Skeletal muscle cell (primary cell): ENCODE measurements around the gene MAPK7.

Experiments used
- DNase-seq: peaks from one replicate; pipeline ENCODE4 v3.0.0-alpha.2; 2010; ENCODE audit warnings: low read depth
- H3K4me3 ChIP-seq: 2 replicates; pipeline ENCODE4 v1.5.1; 2011; ENCODE audit warnings: low read depth, mild to moderate bottlenecking, control low read depth, low read length, moderate library complexity

MAPK7 gene

DNA sequence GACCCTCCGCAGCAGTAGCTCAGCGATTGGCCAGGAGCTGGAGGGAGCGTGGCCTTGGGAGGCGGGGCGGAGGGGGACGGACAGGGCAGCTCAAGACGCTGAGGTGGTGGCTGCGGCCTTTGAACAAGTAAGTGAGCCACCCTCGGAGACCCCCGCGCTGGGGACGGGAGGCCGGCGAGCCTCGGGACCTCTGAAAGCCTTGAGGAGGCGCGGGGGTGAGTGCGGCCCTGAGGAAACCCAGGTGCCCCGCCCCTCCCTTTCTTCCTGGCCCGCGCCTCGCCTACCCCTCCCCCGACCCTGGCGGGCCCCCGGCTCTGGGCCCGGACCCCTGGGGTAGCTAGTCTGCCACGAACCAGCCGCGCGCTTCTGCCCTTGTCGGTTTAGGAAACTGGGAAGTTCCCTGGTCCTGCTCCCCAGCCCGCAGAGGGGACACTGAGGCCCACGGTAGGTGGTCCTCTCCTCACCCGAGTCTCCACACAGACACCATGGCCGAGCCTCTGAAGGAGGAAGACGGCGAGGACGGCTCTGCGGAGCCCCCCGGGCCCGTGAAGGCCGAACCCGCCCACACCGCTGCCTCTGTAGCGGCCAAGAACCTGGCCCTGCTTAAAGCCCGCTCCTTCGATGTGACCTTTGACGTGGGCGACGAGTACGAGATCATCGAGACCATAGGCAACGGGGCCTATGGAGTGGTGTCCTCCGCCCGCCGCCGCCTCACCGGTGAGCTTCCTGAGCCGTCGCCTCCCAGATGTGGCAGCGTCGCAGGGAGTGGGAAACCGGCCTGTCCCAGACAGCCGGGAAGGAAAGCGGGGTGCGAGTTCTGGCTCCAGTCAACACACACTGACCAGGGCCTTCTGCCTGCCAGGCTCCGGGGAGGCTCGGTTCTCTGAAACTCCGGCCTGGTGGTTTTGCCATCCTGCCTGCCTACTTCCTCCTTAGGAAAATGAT, at the start of gene MAPK7:
Gene MAPK7, plus strand, starts transcription at position 83 of the 945 bp plus-strand sequence. Its CDS starts 403 bp downstream, at position 486.
- DNase-seq = no peak
- peak within 1 kb of the TSS; percentile 80 for H3K4me3 ChIP-seq

DNA sequence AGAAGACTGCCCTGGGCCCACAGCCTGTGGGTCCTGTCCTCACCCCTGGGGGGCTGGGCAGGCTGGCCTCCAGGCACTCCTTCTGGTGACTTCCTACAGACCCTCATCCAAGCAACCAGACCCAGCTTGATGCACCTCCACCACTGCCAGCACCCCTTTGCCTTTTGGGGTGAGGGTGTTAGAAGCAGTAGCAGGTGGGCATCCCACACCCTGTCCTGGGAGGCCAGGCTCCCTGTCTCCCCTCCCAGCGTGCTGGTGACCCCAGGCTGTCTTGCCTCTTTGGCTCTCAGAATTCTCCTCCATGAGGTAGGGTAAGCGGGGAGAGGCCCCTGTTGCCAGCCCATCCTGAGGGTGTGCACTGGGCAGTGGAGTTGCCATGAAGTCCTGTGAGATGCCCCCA, 49.2 kb upstream of the MAPK7 start:
- no peak overlapping the region for H3K4me3 ChIP-seq
- no peak for DNase-seq

DNA sequence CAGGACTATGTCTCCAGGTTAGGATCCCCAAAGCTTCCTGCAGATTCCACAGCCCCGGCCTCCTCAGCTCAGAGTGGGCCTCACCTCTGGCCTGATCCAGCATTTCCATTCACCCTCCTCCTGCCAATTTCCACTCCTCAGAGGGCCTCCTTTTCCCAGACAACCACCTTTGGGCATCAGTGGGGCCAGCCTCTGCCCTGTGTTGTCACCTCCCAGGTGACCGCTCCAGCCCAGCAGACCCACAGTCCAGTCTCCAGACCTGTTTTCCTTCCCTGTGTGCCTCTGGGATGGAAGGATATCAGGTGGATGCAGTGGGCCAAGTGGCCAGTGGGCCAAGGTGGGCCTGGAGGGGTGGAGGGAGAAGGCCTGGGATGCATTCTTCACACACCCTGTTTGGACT, 48.5 kb upstream of the MAPK7 start:
- DNase-seq = no peak
- no peak overlapping the region for H3K4me3 ChIP-seq

DNA sequence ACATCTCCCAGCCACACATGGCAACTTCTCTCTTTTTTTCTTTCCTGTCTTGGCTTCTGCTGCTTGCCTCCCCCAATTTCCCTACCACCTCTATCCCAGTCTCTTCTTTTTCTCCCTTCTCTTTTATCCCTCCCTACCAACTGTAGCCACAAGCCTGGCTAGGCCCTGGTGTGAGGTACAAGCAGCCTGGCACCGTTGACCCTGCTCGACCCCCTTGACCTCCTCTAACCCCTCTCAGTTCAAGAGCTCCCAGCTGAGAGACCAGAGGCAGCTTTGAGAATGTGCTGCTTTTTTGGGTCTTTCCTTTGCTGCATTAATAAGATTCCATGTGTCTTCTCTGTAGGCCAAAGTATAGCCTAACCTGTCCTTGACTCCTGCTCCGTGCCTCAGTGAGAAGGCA, 48.0 kb upstream of the MAPK7 start:
- H3K4me3 ChIP-seq = no peak overlapping the region
- no peak for DNase-seq

DNA sequence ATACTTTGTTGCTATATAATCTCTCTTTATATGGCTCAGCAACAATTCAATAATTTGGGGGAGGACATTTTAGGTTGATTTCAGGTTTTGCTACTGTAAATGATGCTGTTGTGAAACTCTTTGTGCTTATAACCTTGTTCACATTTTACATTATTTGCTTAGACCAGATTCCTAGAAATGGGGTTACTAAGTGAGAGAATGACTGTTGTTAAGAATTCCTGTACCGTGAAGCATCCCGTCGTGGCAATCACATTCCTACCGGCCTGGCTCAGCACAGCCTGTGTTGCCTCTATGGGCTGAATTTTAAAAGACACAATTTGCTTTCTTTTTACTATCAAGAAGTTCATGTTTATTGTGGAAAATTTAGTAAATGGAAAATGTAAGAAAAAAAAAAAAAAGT, 47.2 kb upstream of the MAPK7 start:
- peak; percentile 51 for DNase-seq
- no peak overlapping the region for H3K4me3 ChIP-seq

GRCh38 chr17:19331543-19332245, 46.6 kb upstream of the MAPK7 start:
- no peak for DNase-seq
- no peak overlapping the region for H3K4me3 ChIP-seq

DNA sequence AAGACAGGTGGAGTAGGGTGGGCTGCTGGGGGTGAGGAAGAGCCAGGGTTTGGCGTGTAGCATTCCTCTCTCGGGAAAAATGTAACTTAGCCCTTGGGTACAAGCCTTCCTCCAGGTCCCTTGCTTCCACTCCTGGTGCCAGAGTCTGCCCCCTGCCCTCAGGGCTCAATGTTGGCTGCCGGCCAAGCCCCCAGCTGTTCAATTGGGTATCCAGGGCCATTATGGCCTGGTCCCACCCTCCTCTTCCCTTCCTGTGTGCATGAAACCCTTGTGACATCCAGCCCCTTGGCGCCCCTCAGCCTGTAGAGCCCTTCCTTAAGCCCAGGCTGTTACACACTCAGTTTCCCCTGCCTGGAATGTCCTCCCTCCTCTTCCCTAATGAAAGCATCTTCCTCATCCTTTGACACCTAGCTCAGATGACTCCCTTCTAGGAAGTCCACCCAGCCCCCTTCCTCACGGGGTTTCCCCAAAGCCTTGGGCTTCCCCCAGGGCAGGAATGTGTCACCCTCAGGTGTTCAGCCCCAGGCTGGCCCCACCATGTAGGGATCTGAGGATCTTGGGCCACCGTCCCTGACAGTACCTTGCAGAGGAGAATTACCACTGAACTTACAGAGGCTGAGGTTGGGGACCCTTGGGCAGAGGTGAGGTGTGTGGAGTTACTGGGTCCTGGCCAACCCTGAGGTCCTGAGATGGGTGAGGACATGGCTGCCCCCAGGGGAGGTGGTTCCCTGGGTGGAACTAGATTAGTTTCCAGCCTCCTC, 45.7 kb upstream of the MAPK7 start:
- DNase-seq = no peak
- no peak overlapping the region for H3K4me3 ChIP-seq

GRCh38 chr17:19333132-19333440, 45.2 kb upstream of the MAPK7 start:
- no peak for DNase-seq
- no peak overlapping the region for H3K4me3 ChIP-seq

GRCh38 chr17:19333736-19334290, 44.5 kb upstream of the MAPK7 start:
- no peak overlapping the region for H3K4me3 ChIP-seq

GRCh38 chr17:19334331-19334730, 44.0 kb upstream of the MAPK7 start:
- no peak overlapping the region for H3K4me3 ChIP-seq
- no peak for DNase-seq

More at GRCh38 chr17:19333736-19334290, 44.5 kb upstream of the MAPK7 start:
- DNase-seq = no peak

GRCh38 chr17:19335951-19336631, 42.2 kb upstream of the MAPK7 start:
- no peak overlapping the region for H3K4me3 ChIP-seq
- DNase-seq = no peak

DNA sequence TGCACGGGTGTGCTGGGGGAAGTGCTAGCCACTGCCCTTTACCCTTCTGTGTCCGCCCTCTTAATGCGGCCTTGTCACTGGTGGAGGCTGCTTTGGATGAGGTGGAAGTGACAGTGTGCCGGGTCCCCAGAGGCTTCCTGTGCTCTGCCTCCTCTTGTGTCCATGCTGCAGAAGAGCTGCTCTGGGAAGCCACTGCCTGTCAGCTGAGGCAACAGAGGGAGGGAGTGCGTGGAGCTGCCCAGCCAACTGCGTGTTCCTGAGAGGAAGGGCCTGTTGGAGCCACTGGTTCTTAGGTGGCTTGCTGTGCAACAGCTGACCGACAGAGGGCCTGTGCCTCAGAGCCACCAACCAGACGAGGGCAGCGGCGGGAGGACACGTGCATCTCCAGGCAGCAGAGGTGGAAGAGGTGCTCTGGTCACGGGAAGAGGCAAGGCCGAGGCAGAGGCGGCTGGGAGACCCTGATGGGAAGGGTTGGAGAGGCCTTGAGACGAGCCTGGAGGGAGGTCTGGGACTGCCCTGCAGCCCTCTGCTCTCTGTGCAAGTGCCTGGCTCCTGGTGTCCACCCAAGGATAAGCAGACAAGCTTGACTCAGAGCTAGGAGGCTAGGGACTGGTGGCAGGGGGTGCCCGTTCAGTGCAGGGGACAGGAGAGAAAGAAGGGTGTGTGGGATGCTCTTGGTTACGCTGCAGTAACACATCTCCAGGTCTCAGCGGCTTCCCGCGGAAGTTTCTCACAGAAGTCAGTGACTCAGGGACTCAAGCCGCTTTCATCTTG, 41.2 kb upstream of the MAPK7 start:
- no peak for DNase-seq
- H3K4me3 ChIP-seq = no peak overlapping the region

DNA sequence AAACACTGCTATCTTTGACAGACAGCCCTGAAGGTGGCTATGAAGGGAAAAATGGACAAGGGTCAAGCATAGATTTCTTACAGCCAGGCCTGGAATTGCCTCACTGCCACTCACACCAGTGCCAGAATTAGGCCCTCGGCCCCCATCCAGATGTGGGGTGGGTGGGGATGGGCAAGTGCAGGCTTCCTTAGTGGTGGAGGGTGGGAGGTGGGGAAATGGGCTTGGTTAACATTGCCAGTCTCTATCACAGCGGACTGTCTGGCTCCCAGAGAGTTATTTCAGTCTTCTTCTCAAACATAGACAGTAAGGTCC, 40.6 kb upstream of the MAPK7 start:
- no peak overlapping the region for H3K4me3 ChIP-seq
- no peak for DNase-seq

GRCh38 chr17:19338031-19338990, 40.0 kb upstream of the MAPK7 start:
- DNase-seq = no peak

GRCh38 chr17:19339341-19339815, 38.9 kb upstream of the MAPK7 start:
- H3K4me3 ChIP-seq = no peak overlapping the region
- no peak for DNase-seq

More at GRCh38 chr17:19338031-19338990, 40.0 kb upstream of the MAPK7 start:
- no peak overlapping the region for H3K4me3 ChIP-seq

DNA sequence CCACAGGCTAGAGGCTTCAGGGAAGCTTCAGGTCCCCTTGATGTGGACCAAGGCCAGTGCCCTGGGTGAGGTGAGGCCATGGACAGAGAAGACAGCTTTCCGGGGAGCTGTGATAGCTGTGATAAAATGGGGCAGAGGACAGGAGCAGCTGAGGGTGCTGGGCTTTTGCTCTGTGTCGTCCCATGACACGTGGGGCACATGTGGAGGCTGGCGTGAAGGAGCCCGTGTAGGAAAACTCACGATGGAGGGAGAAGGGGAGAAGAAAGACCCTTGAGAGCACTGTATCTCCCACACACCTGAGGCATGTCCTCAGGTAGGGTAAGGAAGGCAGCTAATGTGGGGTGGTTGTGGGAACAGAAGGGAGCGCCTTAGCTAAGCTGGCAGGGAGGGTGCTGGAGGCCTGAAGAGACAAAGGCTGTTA, 37.1 kb upstream of the MAPK7 start:
- H3K4me3 ChIP-seq = no peak overlapping the region
- DNase-seq = no peak
